GM19043 (cell line): ENCODE data around the gene GLIS1.

Source experiments
- ATAC-seq: cut with Tn5 transposase; IDR thresholded peaks from one replicate; pipeline ENCODE4 v1.9.1; 2021; ENCODE audit warnings: low read depth; ENCODE audit not compliant: unreplicated experiment

GLIS1 gene

DNA sequence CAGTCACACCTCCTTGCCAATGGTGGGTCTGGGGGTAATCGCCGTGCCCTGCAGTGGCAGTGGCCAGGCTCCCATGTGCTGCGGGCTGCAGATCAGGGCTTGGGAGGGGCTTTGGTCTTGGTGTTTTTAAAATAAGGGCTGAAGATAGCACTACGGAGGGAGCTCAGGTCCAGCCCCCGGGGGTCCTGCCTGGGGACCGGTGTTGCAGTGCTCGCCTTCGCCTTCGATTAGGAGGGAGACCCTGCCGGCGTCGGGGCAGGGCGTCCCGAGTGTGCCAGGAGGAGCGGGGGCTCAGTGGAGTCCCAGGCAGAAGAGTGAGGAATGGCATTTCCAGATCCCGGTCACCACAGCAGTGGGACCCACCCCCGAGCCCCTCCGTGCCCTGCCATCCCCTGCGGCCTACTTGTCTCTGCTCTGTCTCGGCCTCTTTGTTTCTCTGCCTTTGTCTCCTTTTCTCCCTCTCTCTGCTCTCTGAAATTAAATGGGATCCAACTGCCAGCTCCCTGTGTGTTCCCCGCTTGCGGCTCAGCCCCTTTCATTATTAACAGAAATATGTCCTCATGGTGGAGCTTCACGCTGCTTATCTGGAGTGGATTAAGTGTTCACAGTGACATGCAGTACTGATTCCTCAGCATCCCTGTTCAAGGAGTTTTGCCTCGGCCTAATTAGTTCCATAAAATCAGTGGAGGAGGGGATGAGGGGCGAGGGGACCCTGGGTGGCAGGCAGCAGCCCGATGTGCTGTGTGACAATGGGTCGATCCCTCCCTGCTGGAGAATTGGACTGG is 235.3 kb downstream of the GLIS1 start:
- no peak for ATAC-seq

DNA sequence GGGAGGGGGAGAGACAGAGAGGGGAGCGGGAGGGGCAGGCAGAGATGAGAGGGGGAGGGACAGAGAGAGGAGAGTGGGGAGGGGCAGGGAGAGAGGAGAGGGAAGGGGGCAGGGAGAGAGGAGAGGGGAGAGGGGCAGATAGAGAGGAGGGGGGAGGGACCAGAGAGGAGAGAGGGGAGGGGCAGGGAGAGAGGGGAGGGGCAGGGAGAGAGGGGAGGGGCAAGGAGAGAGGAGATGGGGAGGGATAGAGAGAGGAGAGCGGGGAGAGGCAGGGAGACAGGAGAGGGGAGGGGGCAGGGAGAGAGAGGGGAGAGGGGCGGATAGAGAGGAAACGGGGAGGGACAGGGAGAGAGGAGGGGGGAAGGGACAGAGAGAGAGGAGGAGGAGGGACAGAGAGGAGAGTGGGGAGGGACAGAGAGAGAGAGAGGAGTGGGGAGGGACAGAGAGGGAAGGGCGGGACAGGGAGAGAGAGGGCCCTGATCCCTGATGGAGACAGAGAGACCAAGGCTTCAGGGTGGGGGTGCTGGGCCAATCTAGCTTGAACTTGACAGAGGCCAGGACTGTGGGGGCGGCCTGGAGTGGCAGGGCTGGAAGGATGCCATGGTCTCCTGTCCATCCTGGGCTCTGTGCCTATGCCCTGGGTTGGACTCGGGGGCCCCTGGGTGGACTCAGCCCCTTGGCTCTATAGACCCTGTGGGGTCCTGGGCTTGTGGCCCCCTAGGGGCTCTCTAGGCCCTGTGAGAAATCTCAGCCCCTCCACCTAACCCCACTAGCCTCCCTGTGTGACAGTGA is 236.1 kb downstream of the GLIS1 start:
- no peak for ATAC-seq

DNA sequence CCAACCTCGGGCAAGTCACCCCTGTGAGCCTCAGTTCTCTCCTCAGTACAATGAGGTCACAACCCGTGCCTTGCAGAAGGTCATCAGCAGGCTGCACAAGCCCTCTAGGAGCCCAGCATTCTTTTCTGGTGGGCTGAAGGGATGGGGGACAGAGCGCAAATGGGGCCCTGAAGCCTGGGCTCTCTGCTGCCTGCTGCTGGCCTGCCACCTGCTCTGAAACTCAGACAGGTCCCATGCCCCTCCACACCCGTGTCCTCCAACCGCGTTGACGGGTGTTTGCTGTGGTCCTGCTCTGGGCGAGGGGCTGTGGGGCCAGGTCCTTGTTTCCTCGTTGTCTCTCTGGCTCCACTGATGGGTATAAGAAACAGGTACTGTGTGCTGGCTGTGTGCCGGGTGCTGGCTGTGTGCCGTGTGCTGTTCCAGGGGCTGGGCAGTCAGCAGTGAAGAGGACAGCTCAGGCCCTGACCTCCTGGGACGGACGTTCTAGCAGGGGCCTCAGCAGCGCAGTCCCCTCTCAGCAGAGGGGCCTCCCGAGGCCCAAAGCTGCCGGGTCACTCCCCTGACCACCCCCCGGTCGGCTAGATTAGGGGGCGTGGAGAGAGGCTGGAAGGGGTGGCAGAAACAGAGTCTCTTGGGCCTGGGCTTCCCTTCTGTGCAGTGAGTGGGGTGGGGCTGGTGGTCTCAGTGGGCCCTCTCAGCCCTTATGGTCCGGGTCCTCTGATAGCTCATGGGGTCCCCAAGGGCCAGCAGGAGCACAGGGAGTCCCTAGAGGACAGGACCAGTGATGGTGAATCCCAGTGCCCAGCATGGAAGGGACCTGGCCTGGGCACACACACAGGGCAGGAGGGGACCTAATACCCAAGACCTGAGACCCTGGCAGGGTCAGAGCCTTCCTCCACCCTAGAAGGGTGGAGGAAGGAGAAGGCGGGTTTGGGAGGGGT is 237.6 kb downstream of the GLIS1 start:
- no peak for ATAC-seq

DNA sequence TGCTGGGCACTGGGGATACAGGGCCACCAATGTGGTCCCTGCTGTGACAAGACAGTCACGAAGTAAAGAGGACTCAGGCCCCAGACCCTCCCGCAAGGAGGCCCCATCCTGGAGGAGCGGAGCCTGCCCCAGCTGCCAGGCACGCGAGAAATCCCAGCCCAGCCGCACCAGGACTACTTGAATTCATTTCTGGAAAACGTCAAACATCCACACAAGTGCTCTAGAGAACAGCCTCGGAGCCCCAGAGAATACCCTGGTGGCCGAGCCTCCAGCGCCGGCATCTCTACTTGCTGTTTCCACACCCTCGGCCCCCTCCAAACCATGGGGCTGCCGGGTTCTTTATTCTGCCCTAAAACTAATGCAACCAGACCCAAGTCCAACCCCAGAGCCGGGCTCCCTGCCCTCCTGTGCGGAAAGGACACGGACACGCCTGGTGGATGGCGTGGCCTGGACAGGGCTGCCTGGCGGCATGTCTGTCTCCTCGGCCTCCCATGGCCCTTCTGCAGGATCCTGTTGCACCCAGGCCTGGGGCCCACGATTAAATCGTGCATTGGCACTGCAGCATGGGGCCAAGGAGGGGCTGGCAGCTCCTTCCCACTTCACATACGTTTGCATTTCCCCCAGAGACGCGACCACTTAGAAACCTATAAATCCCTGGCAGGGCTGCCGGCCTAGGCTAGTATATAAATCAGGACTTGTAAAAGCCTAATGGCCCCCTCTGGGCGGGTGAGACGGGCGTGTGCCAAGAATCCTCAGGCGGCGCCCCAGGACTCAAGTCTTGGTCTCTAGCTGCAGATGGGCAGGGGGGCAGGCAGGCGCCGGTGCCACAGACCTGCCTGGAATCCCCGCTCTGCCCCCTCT is 238.5 kb downstream of the GLIS1 start:
- no peak for ATAC-seq

DNA sequence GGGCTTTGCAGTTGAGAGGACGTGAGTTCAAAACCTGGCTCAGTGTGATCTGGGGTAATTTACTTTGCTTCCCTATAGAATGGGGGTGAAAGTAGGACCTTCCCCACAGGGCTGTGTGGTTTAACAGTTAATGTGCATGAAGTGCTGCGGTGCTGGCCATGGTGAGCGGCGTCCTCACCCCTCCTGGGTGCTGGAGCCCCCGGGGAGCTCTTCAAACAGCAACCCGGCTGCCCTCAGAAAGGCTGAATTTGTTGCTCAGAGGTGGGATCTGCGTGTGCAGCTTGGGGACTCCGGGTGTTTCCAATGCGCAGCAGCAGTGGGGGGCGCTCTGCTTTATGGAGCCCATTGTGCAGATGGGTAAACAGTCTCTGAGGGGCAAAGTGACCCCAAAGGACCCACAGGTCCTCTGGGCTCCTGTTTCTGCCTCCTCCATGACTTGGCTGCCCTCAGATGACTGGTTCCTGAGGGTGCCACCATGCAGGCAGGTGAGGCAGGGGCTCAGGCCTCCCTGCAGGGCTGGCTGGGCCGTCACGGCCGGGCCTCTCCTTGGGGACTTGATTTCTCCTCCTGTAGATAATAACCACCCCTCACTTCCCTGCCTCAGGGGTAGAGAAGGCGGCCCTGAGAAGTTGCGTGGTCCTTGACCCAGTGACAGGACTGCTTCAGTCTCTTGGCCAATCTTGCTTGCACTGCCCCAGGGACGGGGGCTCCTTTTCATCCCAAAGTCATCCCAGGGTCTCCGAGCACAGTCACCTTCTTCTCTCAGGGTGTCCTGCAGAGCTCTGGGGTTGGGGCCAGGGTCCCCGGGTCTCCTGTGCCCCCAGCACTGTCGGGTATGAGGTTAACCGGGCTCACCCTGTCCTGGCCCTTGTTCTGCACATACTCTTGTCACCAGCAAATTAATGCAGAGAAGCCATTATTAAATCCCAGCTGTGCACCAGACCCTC is 239.4 kb downstream of the GLIS1 start:
- ATAC-seq, result no peak

DNA sequence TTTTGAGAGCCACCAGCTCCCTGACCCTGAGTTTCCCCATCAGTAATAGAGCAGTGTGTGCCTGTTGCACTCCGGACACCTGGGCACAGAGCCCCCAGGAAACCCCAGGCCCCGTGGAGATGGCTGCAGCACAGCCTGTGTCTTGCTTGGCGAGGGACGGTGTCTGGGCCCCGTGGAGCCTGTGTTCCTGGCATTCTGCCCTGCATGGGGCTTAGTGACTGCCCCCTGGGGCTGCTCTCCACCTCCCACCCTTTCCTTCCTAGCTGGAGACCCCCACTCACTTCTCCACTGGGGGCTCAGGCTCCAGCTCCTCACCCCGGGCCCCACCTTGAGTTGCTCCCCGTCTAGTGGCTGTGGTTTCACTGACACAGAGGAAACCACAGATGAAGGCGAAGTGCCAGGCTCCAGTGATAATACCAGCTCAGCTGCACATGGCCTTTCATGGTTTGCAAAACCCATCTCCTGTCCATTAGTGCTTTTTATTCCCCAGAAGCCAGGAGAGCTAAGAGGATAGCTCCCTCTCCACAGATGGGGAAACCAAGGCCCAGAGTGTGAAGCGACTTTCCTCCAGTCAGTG is 240.3 kb downstream of the GLIS1 start:
- no peak for ATAC-seq

DNA sequence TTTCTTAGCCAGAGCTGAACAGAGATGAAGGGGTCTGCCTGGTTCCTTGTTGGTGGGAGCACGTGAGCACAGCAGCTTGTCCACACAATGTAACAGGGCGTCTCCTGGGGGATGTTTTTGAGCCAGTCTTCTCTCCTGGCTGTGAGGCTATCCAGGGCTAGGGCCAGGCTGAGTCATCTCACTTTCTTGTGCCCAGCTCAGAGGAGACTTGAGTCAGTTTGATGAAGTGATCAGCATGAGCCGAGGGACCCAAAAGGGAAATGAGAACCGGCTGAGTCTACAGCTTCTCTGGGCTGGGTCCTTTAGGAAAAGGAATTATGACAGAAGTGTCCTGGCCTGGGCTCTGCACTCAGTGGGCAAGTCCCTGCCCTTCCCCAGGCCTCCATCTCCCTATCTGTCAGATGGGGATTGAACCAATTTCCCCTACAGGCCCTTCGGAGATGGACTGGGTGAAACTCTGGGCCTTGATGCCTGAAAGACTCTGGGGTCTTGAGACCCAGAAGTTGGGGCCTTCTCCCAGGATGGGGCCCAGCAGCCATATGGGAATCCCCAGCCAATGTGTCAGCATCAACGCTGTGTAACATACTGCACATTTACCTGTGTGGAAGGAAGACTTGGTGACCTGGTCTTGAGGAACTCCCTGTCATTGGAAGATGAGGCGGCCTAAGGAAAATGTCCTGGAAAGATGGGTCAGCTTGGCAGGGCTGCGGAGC is 243.2 kb downstream of the GLIS1 start:
- ATAC-seq, result no peak

DNA sequence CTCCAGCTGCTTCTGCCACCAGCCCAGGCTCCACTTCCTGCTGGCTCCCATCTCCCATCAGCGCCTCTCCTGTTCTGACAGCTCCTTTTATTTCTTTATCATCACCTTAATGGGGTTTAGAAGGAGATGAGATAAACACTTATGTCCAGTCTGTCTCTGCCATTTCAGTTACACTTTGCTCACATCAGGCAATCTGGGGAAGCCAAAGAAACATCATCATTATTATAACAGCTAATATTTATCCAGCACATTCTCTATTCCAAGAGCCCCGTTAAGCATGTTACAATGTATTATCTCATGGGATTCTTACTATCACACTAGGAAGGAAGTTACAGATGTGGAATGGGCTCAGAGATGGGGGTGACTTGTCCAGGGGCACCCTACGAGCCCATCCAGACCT is 248.6 kb downstream of the GLIS1 start:
- no peak for ATAC-seq

DNA sequence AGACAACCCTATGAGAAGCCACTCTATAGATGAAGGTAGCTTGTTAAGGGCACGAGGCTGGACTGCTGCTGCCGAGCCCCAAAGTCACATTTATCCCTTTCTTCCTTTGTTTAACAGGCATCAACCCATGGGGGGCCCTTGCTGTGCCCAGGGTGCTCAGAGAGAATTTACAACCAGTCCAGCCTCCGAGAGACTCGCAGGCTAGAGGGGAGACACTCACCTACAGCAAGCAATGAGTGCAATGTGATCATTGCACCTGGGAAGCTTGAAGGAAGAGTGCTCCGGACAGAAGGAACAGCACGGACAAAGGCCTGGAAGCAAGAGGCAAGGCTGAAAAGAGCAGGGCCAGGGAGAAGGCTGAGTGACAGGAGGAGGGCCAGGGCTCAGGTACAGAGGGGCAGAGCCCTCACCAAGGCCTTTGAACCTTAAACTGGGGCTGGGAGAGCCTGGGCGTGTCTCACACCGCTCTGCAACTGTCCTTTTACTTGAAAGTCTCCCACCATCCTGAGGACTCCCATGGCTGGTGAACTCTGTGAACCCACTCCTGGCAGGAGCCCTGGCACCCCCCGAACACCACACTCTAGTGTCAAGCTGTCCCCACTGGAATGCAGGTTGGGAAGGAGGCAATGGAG is 252.5 kb downstream of the GLIS1 start:
- no peak for ATAC-seq

DNA sequence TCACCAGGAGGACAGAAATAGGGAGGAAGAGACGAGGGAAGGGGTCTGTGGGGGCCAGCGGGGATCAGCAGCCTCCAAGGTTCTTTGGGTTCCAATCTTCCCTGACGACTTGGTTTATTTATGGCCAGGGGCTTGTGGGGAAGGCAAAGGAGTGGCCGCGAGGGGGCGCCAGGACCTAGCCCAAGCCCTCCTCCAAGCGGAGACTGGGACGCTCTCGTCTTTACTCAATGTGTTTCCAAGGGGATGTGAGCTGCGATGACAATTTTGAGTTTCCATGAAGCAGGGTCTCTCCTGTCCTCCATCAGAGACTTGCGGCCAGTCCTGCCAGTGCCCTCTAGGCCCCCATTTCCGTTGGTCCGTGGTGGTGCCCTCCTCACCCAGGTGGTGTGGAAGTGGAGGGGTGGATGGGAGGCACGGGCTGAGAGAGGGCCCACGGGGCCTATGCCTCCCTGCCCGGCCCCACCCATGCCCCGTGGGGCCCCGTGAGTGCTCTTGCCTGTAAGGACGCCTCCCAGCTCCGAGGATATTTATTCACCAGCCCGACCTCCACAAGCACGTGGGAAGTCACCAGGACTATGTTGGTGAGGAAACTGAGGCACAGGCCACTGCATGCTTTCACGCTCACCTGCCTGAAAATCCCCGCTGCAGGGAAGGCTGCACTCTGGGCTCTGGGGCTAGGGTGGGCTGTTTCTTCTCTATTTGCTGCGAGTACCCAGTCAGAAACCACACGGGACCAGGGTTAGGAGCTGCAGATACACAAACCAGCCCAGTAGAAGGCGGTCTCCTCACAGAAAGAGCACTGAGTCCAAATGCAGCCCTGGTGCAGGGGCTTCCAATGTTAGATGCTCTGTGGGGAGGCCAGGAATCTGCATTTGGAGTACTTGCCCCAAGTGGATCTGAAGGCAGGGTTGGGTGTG is 253.2 kb downstream of the GLIS1 start:
- ATAC-seq, result no peak

DNA sequence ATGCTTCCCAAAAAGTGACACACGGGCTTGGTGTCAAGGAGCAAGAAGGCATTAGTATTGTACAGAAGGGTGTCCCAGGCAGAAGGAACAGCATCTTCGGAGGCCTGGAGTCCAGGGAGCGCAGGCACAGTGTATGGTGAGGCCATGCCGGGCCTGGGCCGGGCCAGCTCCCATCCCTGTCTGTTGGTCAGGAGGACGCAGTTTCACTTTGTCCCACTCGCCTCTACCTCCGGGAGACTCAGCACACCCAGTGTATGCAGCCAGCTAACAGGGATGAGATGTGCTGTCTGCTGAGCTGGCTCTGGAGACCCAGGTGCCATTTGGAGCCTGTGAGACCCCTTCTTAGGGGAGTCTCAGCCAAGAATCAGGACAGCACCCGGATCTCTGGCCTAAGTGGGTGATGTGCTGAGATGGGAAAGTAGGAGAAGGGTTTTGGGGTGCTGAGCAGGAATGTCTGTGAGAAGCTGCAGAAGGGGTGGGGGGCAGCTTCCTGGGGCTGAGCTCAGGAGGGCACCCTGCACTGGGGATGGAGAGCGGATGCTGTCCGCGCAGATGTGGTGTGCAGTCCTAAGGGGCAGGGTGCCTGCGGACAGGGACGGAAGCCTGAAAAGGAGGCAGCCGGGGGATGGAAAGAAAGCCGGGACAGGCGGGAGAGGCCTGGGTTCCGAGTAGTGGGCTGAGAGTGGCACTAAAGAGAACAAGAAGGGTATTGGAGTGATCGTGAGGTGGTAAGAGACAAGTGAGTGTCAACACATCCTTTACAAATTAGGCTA is 254.1 kb downstream of the GLIS1 start:
- ATAC-seq, result no peak

DNA sequence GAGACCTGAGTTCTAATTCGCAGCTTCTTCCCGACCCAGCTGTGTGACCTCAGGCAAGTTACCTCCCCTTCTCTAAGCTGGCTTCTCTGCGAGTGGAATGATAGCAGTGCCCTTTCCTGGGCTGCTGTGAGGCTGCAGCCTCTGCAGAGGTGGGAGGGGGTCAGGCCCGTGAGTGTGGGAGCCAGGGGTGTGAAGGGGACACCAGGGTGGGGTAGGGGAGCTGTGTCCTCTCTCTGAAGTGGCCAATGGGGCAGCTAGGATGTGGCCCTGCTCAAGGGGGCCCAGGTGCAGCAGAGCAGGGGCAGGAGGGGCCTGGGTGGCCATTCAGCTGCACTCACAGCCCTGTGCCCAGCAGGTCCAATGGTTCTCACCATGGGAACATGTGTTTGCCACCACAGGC is 255.3 kb downstream of the GLIS1 start:
- no peak for ATAC-seq

DNA sequence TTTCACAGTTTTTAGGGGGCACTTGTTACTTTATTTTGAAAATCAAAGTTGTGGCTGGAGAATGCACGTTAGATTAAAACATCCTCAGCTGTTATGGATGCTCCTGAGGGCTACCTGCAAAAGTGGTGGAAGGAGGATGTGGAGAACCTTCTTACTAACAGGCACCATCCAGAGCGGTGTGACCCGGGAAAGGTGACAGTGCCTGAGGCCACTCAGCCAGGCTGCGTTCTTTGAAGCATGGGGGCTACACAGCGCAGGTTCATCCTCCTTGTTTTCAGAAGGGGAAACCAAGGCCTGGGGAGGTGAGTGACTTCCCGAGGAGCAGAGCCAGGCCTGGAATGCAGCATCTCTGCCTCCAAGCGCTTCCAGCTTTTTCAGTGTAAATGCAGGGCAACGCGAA is 255.8 kb downstream of the GLIS1 start:
- ATAC-seq, result no peak

DNA sequence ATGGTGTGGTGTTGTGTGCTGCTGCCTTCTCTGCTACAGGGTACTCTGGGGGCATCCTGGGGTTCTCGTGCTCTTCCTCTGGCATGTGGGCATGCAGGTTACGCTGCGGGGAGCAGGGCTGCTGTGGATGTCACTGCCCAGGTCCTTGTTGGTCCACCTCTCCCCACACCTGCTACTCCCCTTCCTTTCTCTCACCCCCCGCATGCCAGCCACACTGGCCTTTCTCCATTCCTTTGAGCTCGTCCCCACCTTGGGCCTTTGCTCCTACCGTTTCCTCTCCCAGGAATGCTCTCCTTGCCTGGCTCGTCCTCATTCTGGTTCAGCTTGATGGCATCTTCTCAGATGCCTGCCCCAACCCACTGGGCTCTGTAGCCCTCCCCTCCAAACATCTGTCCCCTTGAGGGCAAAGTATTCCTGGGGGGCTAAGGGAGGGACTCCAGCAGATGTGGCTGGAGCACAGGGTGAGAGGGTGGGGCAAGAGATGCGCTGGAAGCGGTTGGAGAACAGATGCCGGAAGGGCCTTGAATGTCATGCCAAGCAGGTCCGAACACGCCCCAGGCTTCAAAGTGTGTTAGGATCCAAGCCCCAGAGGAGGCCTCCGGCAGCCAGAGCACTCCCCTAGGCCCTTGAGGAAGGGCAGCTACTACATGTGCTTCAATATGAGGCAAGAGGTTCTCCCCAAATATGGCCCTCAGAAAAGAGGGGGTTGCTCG is 256.4 kb downstream of the GLIS1 start:
- no peak for ATAC-seq

DNA sequence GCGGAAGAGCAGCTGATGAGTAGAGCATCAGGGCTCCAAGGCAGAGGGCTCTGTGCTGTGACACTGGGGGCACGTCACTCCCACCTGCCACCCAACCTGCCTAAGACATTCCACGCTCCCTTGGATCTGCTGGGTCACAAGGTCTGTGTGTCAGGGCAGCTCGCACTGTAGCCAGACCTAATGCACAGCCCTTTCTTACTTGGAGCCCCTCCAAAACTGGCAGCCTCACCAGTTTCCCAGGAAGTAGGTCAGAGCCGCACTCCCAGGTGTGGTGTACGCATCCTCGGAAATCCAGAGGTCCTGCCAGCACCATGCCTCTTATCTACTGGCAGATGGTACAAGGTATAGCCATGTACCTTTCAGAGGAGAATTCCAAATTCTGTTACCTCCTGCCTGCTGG is 257.5 kb downstream of the GLIS1 start:
- no peak for ATAC-seq
